Small intestine (tissue), 7 donors: ENCODE data around the gene AGTPBP1. TPM values are rescaled to one million over a fixed set of nuclear protein-coding genes. Genes with fewer than 3 reads are reported as not detected.
"Not testable (repeated sequence)": the region's sequence is repeated elsewhere in the genome, so short reads cannot be mapped to it uniquely, and the experiment has no call there.

Source experiments
- DNase-seq, 2 donors: peaks; one replicate each; pipeline versions ENCODE4 v3.0.0 to v3.0.0-alpha.2; 2013
- FAIRE-seq: peaks from 2 replicates; lab custom pipeline; 2012; peaks lifted over from hg19 to GRCh38; lab: Jason Lieb, UNC
- H3K27ac ChIP-seq, 3 donors: one replicate each; pipeline ENCODE4 v1.5.1; 2013; ENCODE audit warnings: low read length in 2 of 3, mild to moderate bottlenecking in 2 of 3, control low read depth in 1 of 3, inconsistent platforms in 1 of 3, low read depth in 1 of 3, moderate library complexity in 1 of 3
- H3K27me3 ChIP-seq, 3 donors: one replicate each; pipeline ENCODE4 v1.6.1; 2013; ENCODE audit warnings: low read length in 3 of 3, inconsistent platforms in 1 of 3; ENCODE audit not compliant: control insufficient read depth in 3 of 3, insufficient read depth in 3 of 3
- H3K36me3 ChIP-seq, 3 donors: one replicate each; pipeline ENCODE4 v1.6.1; 2013; ENCODE audit warnings: low read length in 3 of 3, inconsistent platforms in 1 of 3, low read depth in 1 of 3, mild to moderate bottlenecking in 1 of 3, moderate library complexity in 1 of 3; ENCODE audit not compliant: control insufficient read depth in 3 of 3, insufficient read depth in 2 of 3
- H3K4me1 ChIP-seq, 3 donors: one replicate each; pipeline ENCODE4 v1.6.1; 2013; ENCODE audit warnings: low read length in 2 of 3, inconsistent platforms in 1 of 3, low read depth in 1 of 3, mild to moderate bottlenecking in 1 of 3, moderate library complexity in 1 of 3; ENCODE audit not compliant: control insufficient read depth in 3 of 3, insufficient read depth in 2 of 3
- H3K4me3 ChIP-seq, 3 donors: one replicate each; pipeline ENCODE4 v1.5.1; 2013; ENCODE audit warnings: low read length in 3 of 3, control low read depth in 1 of 3, inconsistent platforms in 1 of 3, low read depth in 1 of 3, mild to moderate bottlenecking in 1 of 3, moderate library complexity in 1 of 3
- H3K9me3 ChIP-seq, 2 donors: one replicate each; pipeline ENCODE4 v1.6.1; 2013; ENCODE audit warnings: low read depth in 1 of 2, low read length in 1 of 2; ENCODE audit not compliant: control insufficient read depth in 2 of 2, insufficient read depth in 1 of 2
- WGBS, 3 donors: extraction: QIAGEN DNeasy Blood & Tissue Kit; methylation state at CpG; one replicate each; pipeline ENCODE4 v1.1.7; 2013; 5-methylcytosine and 5-hydroxymethylcytosine counted together
- polyA plus RNA-seq, 4 donors: library from polyadenylated mRNA; stranded (reverse) in 3 of 4; unstranded in 1 of 4; fragments of 200-250 nt in 3 of 4; fragments of 120-200 nt in 1 of 4; gene quantifications; one replicate each; pipeline versions ENCODE4 v1.2.1 to v1.2.3, GENCODE V29; 2013
- donor health status: healthy with polysubstance abuse.
- donor health status: control.
- donor health status: control.
- donor health status: Bipolar disorder and iron deficiency.
- donor health status: healthy.

AGTPBP1 gene
- polyA plus RNA-seq, 4 donors = 2.7 to 10.4 (median 4.1) TPM

DNA sequence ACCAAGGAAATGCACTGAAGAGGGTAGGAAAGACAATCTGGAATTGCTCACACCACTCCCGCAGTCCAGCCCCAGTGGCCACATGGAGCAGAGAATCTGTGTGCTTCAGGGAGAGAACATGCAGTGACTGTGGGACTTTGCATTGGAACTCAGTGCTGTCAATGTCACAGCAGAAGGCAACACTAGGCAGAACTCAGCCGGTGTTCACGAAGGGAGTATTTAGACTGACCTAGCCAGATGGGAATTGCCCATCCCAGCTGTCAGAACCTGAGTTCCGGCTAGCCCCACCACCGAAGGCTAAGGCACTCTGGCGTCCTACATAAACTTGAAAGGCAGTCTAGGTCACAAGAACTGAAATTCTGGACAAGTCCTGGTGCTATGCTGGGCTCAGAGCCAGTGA lies 139.0 kb downstream of the AGTPBP1 start:
- WGBS, 3 donors = 95 to 98% (median 98%) methylated on average over 6 of the region's 6 CpGs
- peaks cover 0 to 15% (median 0%) of the 10 kb centered on the region in 3 donors for H3K36me3 ChIP-seq
- no peaks in the 10 kb centered on the region for H3K4me1 ChIP-seq
- DNase-seq = no peak
- no peak for FAIRE-seq
- H3K27ac ChIP-seq = no peak overlapping the region
- H3K4me3 ChIP-seq = no peak overlapping the region
- no peaks in the 10 kb centered on the region for H3K27me3 ChIP-seq
- H3K9me3 ChIP-seq = peaks cover 0 to 23% of the 10 kb centered on the region in 2 donors

DNA sequence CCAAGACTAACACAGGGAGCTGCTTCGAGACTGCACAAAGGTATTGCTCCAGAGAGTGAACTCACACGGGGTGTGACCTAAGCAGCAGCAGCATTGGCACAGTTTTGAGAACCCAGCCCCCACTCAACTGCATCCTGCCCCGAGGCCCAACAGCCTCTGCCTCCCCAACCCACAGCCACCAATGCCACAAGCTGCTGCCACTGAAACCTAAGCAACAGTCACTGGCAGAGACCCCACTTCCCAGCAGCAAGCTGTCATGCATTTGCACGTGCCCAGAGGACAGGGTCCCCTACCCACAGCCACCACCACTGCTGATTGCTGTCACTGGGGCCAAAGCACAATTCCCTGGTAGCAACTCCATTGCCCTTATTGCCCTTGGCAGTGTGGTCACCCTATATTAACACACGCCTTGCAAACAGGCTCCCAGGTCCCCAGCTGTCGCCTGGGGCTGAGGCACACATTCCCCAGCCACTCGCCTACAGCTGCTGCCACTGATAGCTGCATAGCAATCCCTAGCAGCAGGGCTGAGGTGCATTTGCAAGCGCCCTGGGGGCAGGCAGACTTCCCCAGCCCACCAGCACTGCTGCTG lies 141.0 kb downstream of the AGTPBP1 start:
- Histone ChIP-seq H3K4me3 (no peak overlapping the region), H3K27ac (no peak overlapping the region), H3K9me3 (peaks cover 0 to 23% of the 10 kb centered on the region in 2 donors), H3K36me3 (peaks cover 0 to 15% (median 0%) of the 10 kb centered on the region in 3 donors), H3K27me3 (no peaks in the 10 kb centered on the region), H3K4me1 (no peaks in the 10 kb centered on the region)
- WGBS, 3 donors = 74 to 78% (median 77%) methylated on average over 8 of the region's 8 CpGs
- DNase-seq (no peak), FAIRE-seq (no peak)

GRCh38 chr9:85599540-85600105 lies 142.1 kb downstream of the AGTPBP1 start:
- Histone ChIP-seq H3K27ac (no peak overlapping the region), H3K4me1 (no peaks in the 10 kb centered on the region), H3K9me3 (peaks cover 0 to 23% of the 10 kb centered on the region in 2 donors), H3K4me3 (no peak overlapping the region), H3K27me3 (no peaks in the 10 kb centered on the region), H3K36me3 (peaks cover 0 to 15% (median 0%) of the 10 kb centered on the region in 3 donors)
- FAIRE-seq (no peak), DNase-seq (no peak)
- 74 to 92% (median 82%) methylated on average over 3 of the region's 3 CpGs for WGBS, 3 donors

DNA sequence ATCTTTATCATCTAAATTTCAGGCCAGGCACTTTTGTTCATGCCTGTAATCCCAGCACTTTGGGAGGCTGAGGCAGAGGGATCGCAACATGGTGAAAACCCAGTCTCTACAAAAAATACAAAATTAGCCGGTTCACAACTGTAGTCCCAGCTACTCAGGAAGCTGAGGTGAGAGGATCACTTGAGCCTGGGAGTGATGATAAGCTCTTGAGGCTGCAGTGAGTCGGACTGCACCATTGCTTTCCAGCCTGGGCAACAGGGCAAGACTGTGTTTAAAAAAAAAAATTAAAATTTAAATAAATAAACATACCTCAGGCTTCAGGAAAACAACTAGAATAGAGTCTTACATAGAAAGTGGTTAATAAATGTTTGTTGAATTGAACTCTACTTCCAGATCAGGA lies 147.4 kb downstream of the AGTPBP1 start:
- H3K36me3 ChIP-seq = no peaks in the 10 kb centered on the region
- H3K4me1 ChIP-seq = no peaks in the 10 kb centered on the region
- no peaks in the 10 kb centered on the region for H3K9me3 ChIP-seq
- no peaks in the 10 kb centered on the region for H3K27me3 ChIP-seq
- 77 to 98% (median 91%) methylated on average over 3 of the region's 3 CpGs for WGBS, 3 donors
- DNase-seq = no peak
- FAIRE-seq = no peak
- H3K4me3 ChIP-seq = no peak overlapping the region
- no peak overlapping the region for H3K27ac ChIP-seq

DNA sequence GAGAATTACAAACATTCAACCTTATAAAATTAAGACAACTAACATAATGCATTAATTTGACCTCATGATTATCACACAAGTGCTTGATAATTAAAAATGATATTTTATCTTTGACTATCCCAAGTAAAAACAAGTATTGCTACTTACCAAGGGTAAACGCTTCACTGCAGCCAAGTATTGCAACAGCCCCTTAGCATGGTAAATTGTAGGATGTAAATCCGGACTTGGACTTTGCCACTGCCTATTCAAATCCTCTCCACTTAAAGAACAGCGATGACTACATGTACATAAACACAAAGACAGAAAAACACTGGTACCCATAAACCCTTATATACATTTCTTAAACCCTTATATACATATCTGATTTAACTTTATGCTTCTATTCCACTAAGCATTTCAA lies 155.1 kb downstream of the AGTPBP1 start:
- FAIRE-seq (no peak), DNase-seq (peak; percentile 5 to 35)
- Histone ChIP-seq H3K36me3 (peaks cover 0 to 2% (median 0%) of the 10 kb centered on the region in 3 donors), H3K27me3 (no peaks in the 10 kb centered on the region), H3K4me3 (no peak overlapping the region), H3K4me1 (no peaks in the 10 kb centered on the region), H3K9me3 (no peaks in the 10 kb centered on the region), H3K27ac (no peak overlapping the region)
- WGBS, 3 donors = 59 to 76% (median 72%) methylated on average over 3 of the region's 3 CpGs

DNA sequence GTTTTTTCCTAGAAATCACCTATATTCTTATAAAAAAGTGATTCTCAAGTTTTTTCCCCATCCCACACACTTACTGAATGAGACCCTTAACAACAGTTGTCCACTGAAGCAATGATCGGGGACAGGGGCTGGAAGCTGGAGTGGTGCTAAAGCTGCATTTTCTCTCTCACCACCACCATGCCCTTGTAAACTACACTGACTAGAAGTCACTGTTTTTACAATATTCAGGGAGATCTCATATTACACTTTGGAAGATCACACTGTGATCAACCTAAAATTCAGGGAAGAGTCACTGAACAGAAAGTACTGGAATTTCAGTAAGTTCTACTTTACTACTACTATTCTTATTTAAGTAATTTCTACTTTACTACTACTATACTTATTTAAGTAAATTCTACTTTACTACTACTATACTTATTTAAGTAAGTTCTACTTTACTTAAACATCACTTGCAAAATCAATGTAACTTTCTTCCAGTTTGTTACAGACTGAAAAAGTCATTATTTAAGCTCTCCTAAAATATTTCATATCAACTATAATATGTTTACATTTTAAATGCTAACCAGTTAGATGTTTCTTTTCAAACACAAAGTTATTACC lies 164.3 kb downstream of the AGTPBP1 start:
- Histone ChIP-seq H3K4me1 (no peaks in the 10 kb centered on the region), H3K4me3 (no peak overlapping the region), H3K27ac (no peak overlapping the region), H3K36me3 (no peaks in the 10 kb centered on the region), H3K27me3 (no peaks in the 10 kb centered on the region), H3K9me3 (no peaks in the 10 kb centered on the region)
- FAIRE-seq = no peak
- WGBS, 3 donors = 98 to 100% (median 100%) methylated on average over 1 of the region's 1 CpG
- DNase-seq = no peak

DNA sequence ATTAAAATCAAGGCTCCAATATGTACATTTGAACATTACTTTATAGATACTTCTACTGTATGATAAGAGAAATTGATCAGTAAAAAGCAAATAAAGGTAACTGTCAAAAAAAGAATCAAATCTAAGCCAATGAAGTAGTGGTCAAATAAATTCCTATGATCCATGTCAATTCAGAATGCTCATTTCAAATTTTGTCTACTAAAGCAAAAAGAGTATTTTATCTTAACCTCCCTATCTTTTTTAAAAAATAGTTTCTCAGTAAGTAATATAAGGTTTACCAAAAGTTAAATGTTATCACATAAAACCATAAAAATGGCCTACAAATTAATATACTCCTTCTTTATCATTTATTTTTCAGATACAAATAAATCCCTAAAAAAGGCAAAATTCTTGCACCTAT lies 165.9 kb downstream of the AGTPBP1 start:
- H3K36me3 ChIP-seq = no peaks in the 10 kb centered on the region
- no peak overlapping the region for H3K4me3 ChIP-seq
- FAIRE-seq (no peak), DNase-seq (no peak)
- H3K9me3 ChIP-seq = no peaks in the 10 kb centered on the region
- H3K4me1 ChIP-seq = no peaks in the 10 kb centered on the region
- H3K27ac ChIP-seq = no peak overlapping the region
- H3K27me3 ChIP-seq = no peaks in the 10 kb centered on the region

DNA sequence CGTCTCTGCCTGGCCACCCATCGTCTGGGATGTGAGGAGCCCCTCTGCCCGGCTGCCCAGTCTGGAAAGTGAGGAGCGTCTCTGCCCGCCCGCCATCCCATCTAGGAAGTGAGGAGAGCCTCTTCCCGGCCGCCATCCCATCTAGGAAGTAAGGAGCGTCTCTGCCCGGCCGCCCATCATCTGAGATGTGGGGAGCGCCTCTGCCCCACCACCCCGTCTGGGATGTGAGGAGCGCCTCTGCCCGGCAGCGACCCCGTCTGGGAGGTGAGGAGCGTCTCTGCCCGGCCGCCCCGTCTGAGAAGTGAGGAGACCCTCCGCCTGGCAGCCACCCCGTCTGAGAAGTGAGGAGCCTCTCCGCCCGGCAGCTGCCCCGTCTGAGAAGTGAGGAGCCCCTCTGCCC lies 168.2 kb downstream of the AGTPBP1 start:
- H3K9me3 ChIP-seq, H3K4me1 ChIP-seq, FAIRE-seq, H3K27ac ChIP-seq, DNase-seq, H3K27me3 ChIP-seq, H3K4me3 ChIP-seq, H3K36me3 ChIP-seq: not testable (repeated sequence)
- 98 to 99% (median 98%) methylated on average over 15 to 25 of the region's 26 CpGs for WGBS, 3 donors
